H1 (cell line): Measurements from ENCODE around the gene POLA1. TPM values are rescaled to one million over a fixed set of nuclear protein-coding genes. Genes with fewer than 3 reads are reported as not detected.
A peak's percentile ranks its signal among the peaks of the same experiment; 100 is the strongest.

ENCODE experiments used
- CTCF ChIA-PET: fragments of 300-600 bp; sonication (Branson Sonifier 250); formaldehyde crosslinking; loops from one replicate; lab custom pipeline; 2021; ENCODE audit not compliant: partially characterized antibody; lab: Charles Lee
- POLR2A ChIA-PET: fragments of 300-600 bp; sonication (Branson Sonifier 250); formaldehyde crosslinking; loops from one replicate; lab custom pipeline; 2021; ENCODE audit warnings: inconsistent platforms; ENCODE audit not compliant: partially characterized antibody; lab: Charles Lee
- DNase-seq, 2 experiments: peaks; one replicate each; pipeline versions ENCODE4 v3.0.0 to v3.0.0-alpha.2; 2010 to 2022; ENCODE audit warnings: low spot score in 2 of 2, low read depth in 1 of 2, mixed read lengths in 1 of 2
- FAIRE-seq: peaks from 2 replicates; lab custom pipeline; 2011; peaks lifted over from hg19 to GRCh38; lab: Jason Lieb, UNC
- H2AFZ ChIP-seq: 2 replicates; pipeline ENCODE4 v1.8.1; 2012; ENCODE audit warnings: low read length, inconsistent platforms
- H2AK5ac ChIP-seq: 2 replicates; pipeline ENCODE4 v1.6.1; 2013; ENCODE audit warnings: low read depth, low read length
- H2BK120ac ChIP-seq: replicated peaks from 2 replicates; pipeline ENCODE3; 2013; ENCODE audit warnings: low read depth, low read length, inconsistent platforms
- H2BK12ac ChIP-seq: 2 replicates; pipeline ENCODE4 v1.6.1; 2013; ENCODE audit warnings: low read depth, low read length
- H2BK15ac ChIP-seq: 2 replicates; pipeline ENCODE4 v1.6.1; 2013; ENCODE audit warnings: low read length
- H2BK20ac ChIP-seq: 2 replicates; pipeline ENCODE4 v1.6.1; 2013; ENCODE audit warnings: low read length
- H2BK5ac ChIP-seq: 2 replicates; pipeline ENCODE4 v1.6.1; 2013; ENCODE audit warnings: low read depth, low read length
- H3K14ac ChIP-seq: 2 replicates; pipeline ENCODE4 v1.6.1; 2013; ENCODE audit warnings: inconsistent platforms; ENCODE audit not compliant: insufficient read length
- H3K18ac ChIP-seq: 2 replicates; pipeline ENCODE4 v1.6.1; 2013; ENCODE audit warnings: low read length; ENCODE audit errors: extremely low read depth
- H3K23ac ChIP-seq: 2 replicates; pipeline ENCODE4 v1.6.1; 2013; ENCODE audit warnings: inconsistent platforms; ENCODE audit not compliant: insufficient read length
- H3K23me2 ChIP-seq: 2 replicates; pipeline ENCODE4 v1.6.1; 2013; ENCODE audit warnings: low read depth, low read length
- H3K27ac ChIP-seq: 2 replicates; pipeline ENCODE4 v1.6.1; 2011; ENCODE audit warnings: low read depth, low read length, inconsistent platforms
- H3K27me3 ChIP-seq, 4 experiments: replicated peaks in 1 of 4; 1 replicate in 1 of 4; 2 replicates in 3 of 4; pipeline versions ENCODE4 v1.6.1 to v1.8.1; 2011 to 2013; ENCODE audit warnings: low read length in 3 of 4, mild to moderate bottlenecking in 3 of 4, inconsistent platforms in 2 of 4, mixed read lengths in 2 of 4, moderate library complexity in 1 of 4; ENCODE audit not compliant: control insufficient read depth in 3 of 4, insufficient read depth in 3 of 4; ENCODE audit errors: extremely low read depth in 1 of 4
- H3K36me3 ChIP-seq, 4 experiments: 2 replicates each; pipeline versions ENCODE4 v1.6.1 to v1.8.1; 2011 to 2013; ENCODE audit warnings: mild to moderate bottlenecking in 4 of 4, low read length in 3 of 4, moderate library complexity in 2 of 4, control low read depth in 1 of 4, inconsistent platforms in 1 of 4; ENCODE audit not compliant: insufficient read depth in 4 of 4, control insufficient read depth in 2 of 4
- H3K4ac ChIP-seq: replicated peaks from 2 replicates; pipeline ENCODE3; 2013; ENCODE audit warnings: low read length, low read depth, mixed read lengths, inconsistent platforms; ENCODE audit not compliant: insufficient read length
- H3K4me1 ChIP-seq, 4 experiments: replicated peaks in 1 of 4; 1 replicate in 1 of 4; 2 replicates in 3 of 4; pipeline versions ENCODE4 v1.6.1 to v1.8.1; 2011 to 2013; ENCODE audit warnings: low read length in 3 of 4, inconsistent platforms in 2 of 4, mixed read lengths in 1 of 4; ENCODE audit not compliant: insufficient read depth in 4 of 4, control insufficient read depth in 3 of 4
- H3K4me2 ChIP-seq, 2 experiments: 2 replicates each; pipeline versions ENCODE4 v1.6.1 to v1.8.1; 2011 to 2013; ENCODE audit warnings: low read depth in 2 of 2, low read length in 2 of 2, control low read depth in 1 of 2, inconsistent platforms in 1 of 2, mild to moderate bottlenecking in 1 of 2; ENCODE audit not compliant: insufficient read depth in 1 of 2
- H3K4me3 ChIP-seq, 4 experiments: fragments of 200-600, 300-600 bp in 1 of 4; sonication (generic), shearing (Covaris generic), sonication (Bioruptor Twin) in 1 of 4; 2 replicates each; pipeline versions ENCODE4 v1.5.1 to v1.8.1; 2011 to 2016; ENCODE audit warnings: low read length in 4 of 4, low read depth in 3 of 4, control low read depth in 2 of 4, inconsistent platforms in 2 of 4, mild to moderate bottlenecking in 2 of 4, mixed read lengths in 1 of 4, moderate library complexity in 1 of 4; ENCODE audit not compliant: insufficient read depth in 2 of 4; ENCODE audit errors: extremely low read depth in 1 of 4
- H3K56ac ChIP-seq: replicated peaks from 2 replicates; pipeline ENCODE3; 2013; ENCODE audit warnings: low read depth, mild to moderate bottlenecking, mixed read lengths, low read length, inconsistent platforms; ENCODE audit not compliant: insufficient read length
- H3K79me1 ChIP-seq: 2 replicates; pipeline ENCODE4 v1.6.1; 2013; ENCODE audit warnings: low read depth, low read length, control low read depth
- H3K79me2 ChIP-seq, 2 experiments: 2 replicates each; pipeline versions ENCODE4 v1.6.1 to v1.8.1; 2012 to 2013; ENCODE audit warnings: low read length in 2 of 2, mild to moderate bottlenecking in 2 of 2, inconsistent platforms in 1 of 2; ENCODE audit not compliant: insufficient read depth in 2 of 2, control insufficient read depth in 1 of 2
- H3K9ac ChIP-seq, 4 experiments: replicated peaks in 1 of 4; 1 replicate in 1 of 4; 2 replicates in 3 of 4; pipeline versions ENCODE4 v1.6.1 to v1.8.1; 2011 to 2013; ENCODE audit warnings: low read depth in 3 of 4, low read length in 3 of 4, control low read depth in 2 of 4, mild to moderate bottlenecking in 2 of 4, moderate library complexity in 2 of 4, inconsistent platforms in 1 of 4; ENCODE audit errors: extremely low read depth in 1 of 4
- H3K9me3 ChIP-seq, 2 experiments: 2 replicates each; pipeline versions ENCODE4 v1.6.1 to v1.8.1; 2012 to 2013; ENCODE audit warnings: mild to moderate bottlenecking in 2 of 2, moderate library complexity in 2 of 2, control low read depth in 1 of 2, inconsistent platforms in 1 of 2, low read depth in 1 of 2, low read length in 1 of 2, mixed read lengths in 1 of 2; ENCODE audit not compliant: insufficient read depth in 2 of 2
- H4K20me1 ChIP-seq, 2 experiments: replicated peaks in 1 of 2; 2 replicates each; pipeline versions ENCODE3 to v1.8.1; 2011 to 2013; ENCODE audit warnings: inconsistent platforms in 2 of 2, low read length in 2 of 2, mild to moderate bottlenecking in 1 of 2; ENCODE audit not compliant: insufficient read depth in 2 of 2, control insufficient read depth in 1 of 2
- H4K5ac ChIP-seq: 2 replicates; pipeline ENCODE4 v1.6.1; 2013; ENCODE audit warnings: low read length, low read depth, mixed read lengths, inconsistent platforms; ENCODE audit not compliant: insufficient read length
- H4K8ac ChIP-seq: 2 replicates; pipeline ENCODE4 v1.8.0; 2013; ENCODE audit warnings: mild to moderate bottlenecking, moderate library complexity, low read length, inconsistent platforms; ENCODE audit not compliant: insufficient read depth; ENCODE audit errors: extremely low read depth
- H4K91ac ChIP-seq: replicated peaks from 2 replicates; pipeline ENCODE3; 2013; ENCODE audit warnings: low read length, mixed read lengths, inconsistent platforms; ENCODE audit not compliant: insufficient read length
- CBX5 ChIP-seq: fragments of 300-800, 300-1000 bp; sonication (generic); IDR thresholded peaks from 2 replicates; pipeline ENCODE4 v1.7.1; 2016; ENCODE audit warnings: antibody characterized with exemption, low read length, low read depth
- EZH2 ChIP-seq: fragments of 200-600 bp; sonication (generic); IDR thresholded peaks from 2 replicates; pipeline ENCODE4 v1.7.1; 2012; ENCODE audit warnings: low read depth, mild to moderate bottlenecking, moderate library complexity, low read length, inconsistent platforms; ENCODE audit not compliant: severe bottlenecking
- JUN ChIP-seq: IDR thresholded peaks from 2 replicates; pipeline ENCODE4 v1.6.1; 2011; ENCODE audit warnings: low read depth, mild to moderate bottlenecking, improper control_type of control experiment, low read length
- KDM1A ChIP-seq: fragments of 200-600, 300-600 bp; sonication (generic); IDR thresholded peaks from 2 replicates; pipeline ENCODE4 v1.7.1; 2016; ENCODE audit warnings: mild to moderate bottlenecking, low read length, borderline replicate concordance
- NANOG ChIP-seq: IDR thresholded peaks from 2 replicates; pipeline ENCODE4 v1.6.1; 2011; ENCODE audit warnings: low read length, low read depth, mild to moderate bottlenecking, inconsistent platforms; ENCODE audit not compliant: insufficient read depth, poor library complexity, severe bottlenecking
- RNF2 ChIP-seq: fragments of 200-900, 300-1000 bp; sonication (generic); IDR thresholded peaks from 2 replicates; pipeline ENCODE4 v1.7.1; 2016; ENCODE audit warnings: borderline replicate concordance, low read depth, mild to moderate bottlenecking, antibody characterized with exemption, low read length; ENCODE audit not compliant: poor library complexity, severe bottlenecking; ENCODE audit errors: missing control alignments
- SUZ12 ChIP-seq: fragments of 200-600 bp; sonication (generic); IDR thresholded peaks from 2 replicates; pipeline ENCODE4 v1.6.1; 2012; ENCODE audit warnings: mild to moderate bottlenecking, inconsistent platforms, low read length, moderate library complexity, mixed read lengths
- ZNF274 ChIP-seq: IDR thresholded peaks from 2 replicates; pipeline ENCODE4 v1.7.0; 2012; ENCODE audit warnings: low read length, borderline replicate concordance; ENCODE audit errors: extremely low read depth
- WGBS, 2 experiments: shearing (Covaris generic) in 1 of 2; methylation state at CpG; one replicate each; pipeline versions ENCODE4 v1.1.6 to v1.1.7; 2013 to 2015; ENCODE audit warnings: low lambda C conversion rate in 2 of 2, mixed read lengths in 2 of 2, inconsistent platforms in 1 of 2, low coverage in 1 of 2, missing lambda C conversion rate in 1 of 2; ENCODE audit not compliant: insufficient replicate concordance in 2 of 2, insufficient coverage in 1 of 2, insufficient read length in 1 of 2; ENCODE audit errors: extremely low coverage in 1 of 2, missing lambda C conversion rate in 1 of 2; 5-methylcytosine and 5-hydroxymethylcytosine counted together
- polyA plus RNA-seq, 7 experiments: library from polyadenylated mRNA; depleted of rRNA in 3 of 7; stranded (reverse) in 5 of 7; unstranded in 2 of 7; fragments of >200 nt in 5 of 7; fragments of 200-250 nt in 2 of 7; gene quantifications; 1 replicate in 5 of 7; 2 replicates in 1 of 7; 4 replicates in 1 of 7; pipeline versions ENCODE4 v1.2.1 to v1.2.3, GENCODE V29; 2011 to 2013; ENCODE audit warnings: missing spikeins in 2 of 7, mixed read lengths in 2 of 7
- total RNA-seq: library from RNA; stranded (reverse); fragmentation: NEBNext Ultra II Directional; extraction: Animal tissue kit (Norgen Biotek cat#: 25700); gene quantifications from 2 replicates; pipeline ENCODE4 v1.2.1, GENCODE V29; 2021

POLA1 gene
- total and polyA plus RNA-seq, 2 of the 8 experiments (the other 6 are each of a cell fraction or from before 2014, with no cell fraction given), result 5.6 to 34.9 TPM

DNA sequence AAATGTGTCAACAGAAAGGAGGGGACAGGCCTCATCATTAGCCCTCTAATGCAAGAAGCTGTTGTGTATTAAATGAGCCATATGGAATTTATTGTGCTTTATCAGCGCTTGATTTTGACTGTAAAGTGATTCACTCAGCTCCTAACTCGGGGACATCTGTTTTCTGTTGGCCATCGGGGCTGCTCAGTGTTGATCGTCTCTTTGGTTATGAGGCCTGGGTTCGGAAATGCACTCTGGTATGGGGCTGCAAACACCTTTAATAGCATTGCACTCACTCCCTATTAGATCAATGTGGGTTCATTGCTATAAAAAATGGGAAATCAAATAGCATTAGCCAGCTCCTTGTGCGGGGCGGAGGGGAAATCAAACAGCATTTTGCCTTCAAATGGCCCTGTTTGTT lies 315.7 kb downstream of the POLA1 start:
- ChIA-PET POLR2A (interaction anchor here (1.9 kb wide), 1 partner anchor 11 kb away, joined by 4 read pairs; no protein-coding TSS in a partner anchor), CTCF (interaction anchor here (1.7 to 4.6 kb wide), 2 partner anchors 9 to 13 kb away, joined by 5 to 23 read pairs; no protein-coding TSS in a partner anchor)
- Histone ChIP-seq H4K8ac (no peak overlapping the region), H3K56ac (no peak overlapping the region), H3K9me3 (no peaks in the 10 kb centered on the region), H4K91ac (no peak overlapping the region), H3K36me3 (peaks cover 0 to 11% (median 0%) of the 10 kb centered on the region in 4 experiments; a peak in 2 of 8 replicates), H3K79me1 (no peaks in the 10 kb centered on the region), H2BK15ac (no peak overlapping the region), H3K4me3 (no peak overlapping the region), H4K5ac (no peak overlapping the region), H3K27me3 (peaks cover 85 to 96% (median 94%) of the 10 kb centered on the region in 4 experiments), H3K14ac (no peak overlapping the region), H3K4me2 (peak overlapping the region in 1 of 2 experiments; percentile 68; a peak in 1 of 4 replicates), H3K23ac (no peak overlapping the region), H3K4ac (no peak overlapping the region), H2BK120ac (no peak overlapping the region), H2BK5ac (no peak overlapping the region), H3K9ac (no peak overlapping the region), H2BK20ac (no peak overlapping the region), H2AK5ac (no peak overlapping the region), H2BK12ac (no peak overlapping the region), H3K18ac (no peak overlapping the region), H3K23me2 (peaks cover 3% of the 10 kb centered on the region; the same call in 1 of the 2 replicates), H2AFZ (no peak overlapping the region), H3K4me1 (peaks cover 3 to 33% (median 13%) of the 10 kb centered on the region in 4 experiments), H4K20me1 (peaks cover 7 to 8% of the 10 kb centered on the region in 2 experiments), H3K27ac (no peak overlapping the region), H3K79me2 (no peaks in the 10 kb centered on the region)
- DNase-seq (no peak), FAIRE-seq (no peak)
- 10% methylated on average over 7 of the region's 7 CpGs; no CpG with 5 or more reads in 1 of the 2 experiments for WGBS, 2 experiments
- TF ChIP-seq CBX5 (no peak), JUN (no peak), NANOG (no peak), EZH2 (peak; percentile 74), SUZ12 (peak; percentile 74; the same call in 1 of the 2 replicates), ZNF274 (no peak), RNF2 (peak; percentile 74), KDM1A (no peak)
